A673 (cell line): ENCODE measurements around the gene LRRC23. TPM values are rescaled to one million over a fixed set of nuclear protein-coding genes. Genes with fewer than 3 reads are reported as not detected.

Experiments
- BruUV-seq: library from RNA; stranded (reverse); fragments of 400-500 nt; replicated peaks from 2 replicates; lab custom pipeline; 2021; lab: Mats Ljungman, UMichigan
- CTCF ChIA-PET: fragments of 300-600 bp; sonication (Branson Sonifier 250); formaldehyde crosslinking; loops from one replicate; lab custom pipeline; 2022; ENCODE audit warnings: antibody characterized with exemption; lab: Charles Lee
- POLR2A ChIA-PET: fragments of 300-600 bp; sonication (Branson Sonifier 250); formaldehyde crosslinking; loops from one replicate; lab custom pipeline; 2022; ENCODE audit warnings: antibody characterized with exemption; ENCODE audit not compliant: low non-redundant PET; lab: Charles Lee
- DNase-seq: peaks from one replicate; pipeline ENCODE4 v3.0.0-alpha.2; 2015; ENCODE audit warnings: low spot score
- H3K27ac ChIP-seq: fragments of 200-600 bp; sonication (generic); 2 replicates; pipeline ENCODE4 v1.5.1; 2016; ENCODE audit warnings: mixed run types, low read depth, mild to moderate bottlenecking, mixed read lengths, antibody characterized with exemption, low read length; ENCODE audit not compliant: poor library complexity, severe bottlenecking
- H3K27me3 ChIP-seq: fragments of 200-600 bp; sonication (generic); replicated peaks from 2 replicates; pipeline ENCODE4 v1.6.1; 2017; ENCODE audit warnings: mixed run types, low read depth, mild to moderate bottlenecking, mixed read lengths, antibody characterized with exemption, low read length; ENCODE audit not compliant: insufficient read depth, poor library complexity
- H3K36me3 ChIP-seq: fragments of 200-600 bp; sonication (generic); 2 replicates; pipeline ENCODE4 v1.6.1; 2016; ENCODE audit warnings: mixed run types, mild to moderate bottlenecking, mixed read lengths, antibody characterized with exemption, low read length; ENCODE audit not compliant: insufficient read depth, poor library complexity, severe bottlenecking
- H3K4me1 ChIP-seq: fragments of 200-600 bp; sonication (generic); 2 replicates; pipeline ENCODE4 v1.6.1; 2017; ENCODE audit warnings: mixed run types, mild to moderate bottlenecking, mixed read lengths, antibody characterized with exemption, low read length; ENCODE audit not compliant: insufficient read depth, poor library complexity, severe bottlenecking
- H3K4me3 ChIP-seq: fragments of 200-600 bp; sonication (generic); 2 replicates; pipeline ENCODE4 v1.5.1; 2016; ENCODE audit warnings: low read depth, mixed run types, mild to moderate bottlenecking, mixed read lengths, low read length; ENCODE audit not compliant: poor library complexity, severe bottlenecking
- H3K9me3 ChIP-seq: fragments of 200-600 bp; sonication (generic); 2 replicates; pipeline ENCODE4 v1.6.1; 2016; ENCODE audit warnings: mixed run types, low read depth, mild to moderate bottlenecking, mixed read lengths, antibody characterized with exemption, low read length; ENCODE audit not compliant: poor library complexity, severe bottlenecking
- EZH2 ChIP-seq: fragments of 200-600 bp; sonication (generic); IDR thresholded peaks from 2 replicates; pipeline ENCODE4 v1.6.1; 2017; ENCODE audit warnings: borderline replicate concordance, low read depth, mild to moderate bottlenecking, mixed read lengths, antibody characterized with exemption, low read length; ENCODE audit not compliant: poor library complexity, severe bottlenecking
- intact Hi-C: fragments of 100-400 bp; cut with micrococcal nuclease; formaldehyde crosslinking; loops from one replicate; pipeline ENCODE4 v1.10.0; 2022; ENCODE audit not compliant: unreplicated experiment
- total RNA-seq: library from RNA; stranded (reverse); gene quantifications from 2 replicates; pipeline ENCODE4 v1.2.3, GENCODE V29; 2021
- TF ChIP-seq, protein P1 (sequence below): fragments of 300-800, 200-600 bp; sonication (generic); conservative IDR thresholded peaks from 2 replicates; pipeline ENCODE4 v1.5.1; 2017; ENCODE audit warnings: low read depth, mild to moderate bottlenecking, antibody characterized with exemption, low read length, moderate library complexity, mixed read lengths

LRRC23 gene
- total RNA-seq, 1 experiment from 2014 or later = 7.7 TPM

DNA sequence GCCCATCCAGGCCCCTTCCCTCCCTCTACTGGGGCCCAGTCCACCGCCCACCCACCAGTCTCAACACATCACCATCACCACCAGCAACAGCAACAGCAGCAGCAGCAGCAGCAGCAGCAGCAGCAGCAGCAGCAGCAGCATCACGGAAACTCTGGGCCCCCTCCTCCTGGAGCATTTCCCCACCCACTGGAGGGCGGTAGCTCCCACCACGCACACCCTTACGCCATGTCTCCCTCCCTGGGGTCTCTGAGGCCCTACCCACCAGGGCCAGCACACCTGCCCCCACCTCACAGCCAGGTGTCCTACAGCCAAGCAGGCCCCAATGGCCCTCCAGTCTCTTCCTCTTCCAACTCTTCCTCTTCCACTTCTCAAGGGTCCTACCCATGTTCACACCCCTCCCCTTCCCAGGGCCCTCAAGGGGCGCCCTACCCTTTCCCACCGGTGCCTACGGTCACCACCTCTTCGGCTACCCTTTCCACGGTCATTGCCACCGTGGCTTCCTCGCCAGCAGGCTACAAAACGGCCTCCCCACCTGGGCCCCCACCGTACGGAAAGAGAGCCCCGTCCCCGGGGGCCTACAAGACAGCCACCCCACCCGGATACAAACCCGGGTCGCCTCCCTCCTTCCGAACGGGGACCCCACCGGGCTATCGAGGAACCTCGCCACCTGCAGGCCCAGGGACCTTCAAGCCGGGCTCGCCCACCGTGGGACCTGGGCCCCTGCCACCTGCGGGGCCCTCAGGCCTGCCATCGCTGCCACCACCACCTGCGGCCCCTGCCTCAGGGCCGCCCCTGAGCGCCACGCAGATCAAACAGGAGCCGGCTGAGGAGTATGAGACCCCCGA lies 32.2 kb downstream of the LRRC23 start:
- Histone ChIP-seq H3K9me3 (no peaks in the 10 kb centered on the region), H3K27me3 (no peaks in the 10 kb centered on the region), H3K27ac (peak overlapping the region; percentile 98), H3K4me3 (peak overlapping the region; percentile 62), H3K36me3 (peaks cover 65% of the 10 kb centered on the region), H3K4me1 (peaks cover 16% of the 10 kb centered on the region)
- TF ChIP-seq EZH2 = no peak
- TF ChIP-seq, protein P1, sequence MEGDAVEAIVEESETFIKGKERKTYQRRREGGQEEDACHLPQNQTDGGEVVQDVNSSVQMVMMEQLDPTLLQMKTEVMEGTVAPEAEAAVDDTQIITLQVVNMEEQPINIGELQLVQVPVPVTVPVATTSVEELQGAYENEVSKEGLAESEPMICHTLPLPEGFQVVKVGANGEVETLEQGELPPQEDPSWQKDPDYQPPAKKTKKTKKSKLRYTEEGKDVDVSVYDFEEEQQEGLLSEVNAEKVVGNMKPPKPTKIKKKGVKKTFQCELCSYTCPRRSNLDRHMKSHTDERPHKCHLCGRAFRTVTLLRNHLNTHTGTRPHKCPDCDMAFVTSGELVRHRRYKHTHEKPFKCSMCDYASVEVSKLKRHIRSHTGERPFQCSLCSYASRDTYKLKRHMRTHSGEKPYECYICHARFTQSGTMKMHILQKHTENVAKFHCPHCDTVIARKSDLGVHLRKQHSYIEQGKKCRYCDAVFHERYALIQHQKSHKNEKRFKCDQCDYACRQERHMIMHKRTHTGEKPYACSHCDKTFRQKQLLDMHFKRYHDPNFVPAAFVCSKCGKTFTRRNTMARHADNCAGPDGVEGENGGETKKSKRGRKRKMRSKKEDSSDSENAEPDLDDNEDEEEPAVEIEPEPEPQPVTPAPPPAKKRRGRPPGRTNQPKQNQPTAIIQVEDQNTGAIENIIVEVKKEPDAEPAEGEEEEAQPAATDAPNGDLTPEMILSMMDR = no peak
- no peak for DNase-seq
- CTCF ChIA-PET = interaction anchor here (0.9 to 1.6 kb wide), 2 partner anchors 64 to 68 kb away, joined by 4 read pairs; partner anchors contain the start of gene SPSB2
- intact Hi-C loops = loop anchor here (5.0 kb wide), 2 partner anchors 65 to 185 kb away; partner anchors contain the start of genes MLF2 and SPSB2
- POLR2A ChIA-PET = interaction anchor here (0.7 to 1.1 kb wide), 2 partner anchors 66 to 248 kb away, joined by 3 to 4 read pairs; partner anchors contain the start of gene ZNF384
- TSS peak; percentile 36 for BruUV-seq

DNA sequence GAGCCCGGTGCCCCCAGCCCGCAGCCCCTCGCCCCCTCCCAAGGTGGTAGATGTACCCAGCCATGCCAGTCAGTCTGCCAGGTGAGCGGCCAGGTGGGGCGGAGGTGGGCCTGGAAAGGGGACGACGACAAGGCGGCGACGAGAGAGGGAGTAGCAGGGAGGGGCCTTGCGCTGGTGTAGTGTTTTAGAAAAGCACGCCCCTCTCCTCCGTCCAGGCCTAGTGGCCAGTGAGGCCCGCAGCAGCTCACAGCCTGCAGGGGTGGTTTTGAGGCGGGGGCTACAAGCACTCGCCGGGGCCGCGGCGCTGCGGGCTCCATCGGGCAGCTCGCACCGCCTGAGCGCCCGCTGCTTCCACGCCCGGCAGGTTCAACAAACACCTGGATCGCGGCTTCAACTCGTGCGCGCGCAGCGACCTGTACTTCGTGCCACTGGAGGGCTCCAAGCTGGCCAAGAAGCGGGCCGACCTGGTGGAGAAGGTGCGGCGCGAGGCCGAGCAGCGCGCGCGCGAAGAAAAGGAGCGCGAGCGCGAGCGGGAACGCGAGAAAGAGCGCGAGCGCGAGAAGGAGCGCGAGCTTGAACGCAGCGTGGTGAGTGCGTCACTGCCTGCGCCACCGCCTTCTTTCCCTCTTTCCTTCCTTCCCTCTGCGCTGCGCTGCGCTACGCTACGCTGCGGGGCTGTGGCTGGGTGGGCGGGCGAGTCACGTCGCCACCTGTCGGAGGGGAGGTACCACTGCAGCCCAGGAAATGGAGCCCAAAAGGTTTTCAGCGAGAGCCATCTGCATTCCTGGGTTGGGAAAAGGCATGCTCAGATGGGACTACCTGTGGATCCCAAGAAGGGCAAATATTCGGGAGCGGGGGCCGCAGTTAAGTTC lies 33.1 kb downstream of the LRRC23 start:
- peaks cover 65% of the 10 kb centered on the region for H3K36me3 ChIP-seq
- CTCF ChIA-PET = interaction anchor here (0.5 to 1.6 kb wide), 6 partner anchors 12 to 134 kb away, joined by 3 to 11 read pairs (median 4); partner anchors contain the start of genes LRRC23 and SPSB2

More for the DNA sequence above, 33.1 kb downstream of the LRRC23 start:
- Histone ChIP-seq H3K9me3 (no peaks in the 10 kb centered on the region), H3K27ac (peak overlapping the region; percentile 98), H3K4me1 (peaks cover 16% of the 10 kb centered on the region), H3K4me3 (peak overlapping the region; percentile 62), H3K27me3 (no peaks in the 10 kb centered on the region)
- intact Hi-C loops = loop anchor here (2.0 to 5.0 kb wide), 3 partner anchors 13 to 185 kb away; partner anchors contain the start of genes MLF2 and SPSB2
- DNase-seq = peak; percentile 98
- TSS peak; percentile 70 for BruUV-seq
- TF ChIP-seq, protein P1 = peak; percentile 99
- no peak for TF ChIP-seq EZH2
- POLR2A ChIA-PET = interaction anchor here (0.6 to 1.1 kb wide), 2 partner anchors 67 to 248 kb away, joined by 3 to 4 read pairs; partner anchors contain the start of gene ZNF384
